Fibroblast of peridontal ligament (primary cell): Measurements from ENCODE around the gene KLHDC9.
"Not testable (repeated sequence)": the region's sequence is repeated elsewhere in the genome, so short reads cannot be mapped to it uniquely, and the experiment has no call there.

ENCODE experiments used
- DNase-seq: peaks from one replicate; pipeline ENCODE4 v3.0.0-alpha.2; 2010; ENCODE audit errors: extremely low read depth

Gene KLHDC9

GRCh38 chr1:161096015-161096414 is 2.1 kb upstream of the KLHDC9 start:
- no peak for DNase-seq

- DNase-seq = peak; percentile 82
Measured at GRCh38 chr1:161096530-161096929, 1.6 kb upstream of the KLHDC9 start.

GRCh38 chr1:161099090-161099802 is 1.1 kb downstream of the KLHDC9 start:
- DNase-seq = no peak

- no peak for DNase-seq
Measured at GRCh38 chr1:161100556-161100955, 2.4 kb downstream of the KLHDC9 start.

GRCh38 chr1:161106431-161106830 is 8.3 kb downstream of the KLHDC9 start:
- DNase-seq = no peak

GRCh38 chr1:161111117-161111516 is 13.0 kb downstream of the KLHDC9 start:
- no peak for DNase-seq

- no peak for DNase-seq
Measured at GRCh38 chr1:161111527-161111926, 13.4 kb downstream of the KLHDC9 start.

GRCh38 chr1:161113915-161114314 is 15.8 kb downstream of the KLHDC9 start:
- no peak for DNase-seq

- DNase-seq = no peak
Measured at GRCh38 chr1:161114556-161114955, 16.4 kb downstream of the KLHDC9 start.

GRCh38 chr1:161115132-161115711 is 17.1 kb downstream of the KLHDC9 start:
- peak; percentile 37 for DNase-seq

GRCh38 chr1:161115961-161116360 is 17.8 kb downstream of the KLHDC9 start:
- DNase-seq = not testable (repeated sequence)

- DNase-seq = peak; percentile 74
Measured at GRCh38 chr1:161117759-161118581, 19.8 kb downstream of the KLHDC9 start, which contains the start of the genes NIT1 and PFDN2. Gene NIT1, plus strand, starts transcription at chr1:161118105. Its CDS starts 72 bp downstream, at chr1:161118177. Gene PFDN2, minus strand, starts transcription at chr1:161118037. Its CDS starts 11 bp downstream, at chr1:161118026.

GRCh38 chr1:161119092-161119903 is 21.1 kb downstream of the KLHDC9 start:
- DNase-seq = peak; percentile 69

GRCh38 chr1:161121042-161121650 is 23.0 kb downstream of the KLHDC9 start:
- no peak for DNase-seq

GRCh38 chr1:161121834-161122233 is 23.7 kb downstream of the KLHDC9 start:
- no peak for DNase-seq

- DNase-seq = no peak
Measured at GRCh38 chr1:161122967-161123366, 24.8 kb downstream of the KLHDC9 start.

GRCh38 chr1:161127649-161128048 is 29.5 kb downstream of the KLHDC9 start:
- no peak for DNase-seq

- no peak for DNase-seq
Measured at GRCh38 chr1:161128591-161129420, 30.6 kb downstream of the KLHDC9 start.

GRCh38 chr1:161130266-161130665 is 32.1 kb downstream of the KLHDC9 start:
- no peak for DNase-seq
